HL-60 (cell line): ENCODE results near the gene R3HDM2.

Source experiments
- DNase-seq, 2 experiments: peaks; one replicate each; pipeline ENCODE4 v3.0.0-alpha.2; 2010 to 2020; ENCODE audit warnings: low read depth in 1 of 2, low spot score in 1 of 2
- H3K27ac ChIP-seq: fragments of 250-450 bp; sonication (Bioruptor Pico); replicated peaks from 2 replicates; pipeline ENCODE4 v1.5.1; 2020; ENCODE audit warnings: mild to moderate bottlenecking, moderate library complexity
- H3K27me3 ChIP-seq: fragments of 250-450 bp; sonication (Bioruptor Pico); 2 replicates; pipeline ENCODE4 v1.5.1; 2021; ENCODE audit warnings: mild to moderate bottlenecking, moderate library complexity; ENCODE audit not compliant: insufficient read depth, poor library complexity, severe bottlenecking
- H3K4me3 ChIP-seq: replicated peaks from 2 replicates; pipeline ENCODE4 v1.5.1; 2011; ENCODE audit warnings: mild to moderate bottlenecking, control low read depth, low read length; ENCODE audit not compliant: insufficient read depth
- GABPA ChIP-seq: IDR thresholded peaks from 2 replicates; pipeline ENCODE4 v1.6.1; 2012; ENCODE audit warnings: low read depth
- POLR2AphosphoS5 ChIP-seq: IDR thresholded peaks from 2 replicates; pipeline ENCODE4 v1.6.1; 2012; ENCODE audit warnings: low read depth
- SPI1 ChIP-seq: IDR thresholded peaks from 2 replicates; pipeline ENCODE4 v1.6.1; 2012; ENCODE audit warnings: low read depth, mild to moderate bottlenecking, borderline replicate concordance
- TF ChIP-seq, protein P1 (sequence below): IDR thresholded peaks from 2 replicates; pipeline ENCODE4 v1.6.1; 2012; ENCODE audit warnings: low read depth; ENCODE audit not compliant: insufficient replicate concordance
- TF ChIP-seq, protein P2 (sequence below): IDR thresholded peaks from one replicate; pipeline ENCODE4 v1.5.1; 2011; ENCODE audit warnings: low read length, control low read depth, inconsistent platforms; ENCODE audit not compliant: insufficient read depth

R3HDM2 gene

DNA sequence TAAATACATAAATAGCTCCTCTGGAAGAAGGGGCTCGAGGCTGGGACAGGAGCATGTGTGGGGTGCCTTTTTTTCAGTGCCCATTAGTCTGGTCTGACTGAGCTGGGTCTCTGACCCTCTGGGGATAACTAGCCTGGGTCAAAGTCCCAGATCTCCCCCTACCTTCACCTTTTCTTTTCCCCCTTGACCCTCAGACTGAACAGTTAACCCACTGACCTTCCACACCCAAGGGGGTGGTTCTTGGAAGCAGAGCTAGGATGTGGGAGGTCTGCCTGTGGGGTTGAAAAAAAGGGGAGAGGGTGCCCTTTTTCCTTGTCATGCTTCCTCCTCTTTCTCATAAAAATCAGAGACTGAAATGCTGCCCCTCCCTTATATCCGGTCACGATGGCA, 27.8 kb upstream of the R3HDM2 start:
- TF ChIP-seq POLR2AphosphoS5 (no peak), SPI1 (no peak)
- TF ChIP-seq, protein P1, sequence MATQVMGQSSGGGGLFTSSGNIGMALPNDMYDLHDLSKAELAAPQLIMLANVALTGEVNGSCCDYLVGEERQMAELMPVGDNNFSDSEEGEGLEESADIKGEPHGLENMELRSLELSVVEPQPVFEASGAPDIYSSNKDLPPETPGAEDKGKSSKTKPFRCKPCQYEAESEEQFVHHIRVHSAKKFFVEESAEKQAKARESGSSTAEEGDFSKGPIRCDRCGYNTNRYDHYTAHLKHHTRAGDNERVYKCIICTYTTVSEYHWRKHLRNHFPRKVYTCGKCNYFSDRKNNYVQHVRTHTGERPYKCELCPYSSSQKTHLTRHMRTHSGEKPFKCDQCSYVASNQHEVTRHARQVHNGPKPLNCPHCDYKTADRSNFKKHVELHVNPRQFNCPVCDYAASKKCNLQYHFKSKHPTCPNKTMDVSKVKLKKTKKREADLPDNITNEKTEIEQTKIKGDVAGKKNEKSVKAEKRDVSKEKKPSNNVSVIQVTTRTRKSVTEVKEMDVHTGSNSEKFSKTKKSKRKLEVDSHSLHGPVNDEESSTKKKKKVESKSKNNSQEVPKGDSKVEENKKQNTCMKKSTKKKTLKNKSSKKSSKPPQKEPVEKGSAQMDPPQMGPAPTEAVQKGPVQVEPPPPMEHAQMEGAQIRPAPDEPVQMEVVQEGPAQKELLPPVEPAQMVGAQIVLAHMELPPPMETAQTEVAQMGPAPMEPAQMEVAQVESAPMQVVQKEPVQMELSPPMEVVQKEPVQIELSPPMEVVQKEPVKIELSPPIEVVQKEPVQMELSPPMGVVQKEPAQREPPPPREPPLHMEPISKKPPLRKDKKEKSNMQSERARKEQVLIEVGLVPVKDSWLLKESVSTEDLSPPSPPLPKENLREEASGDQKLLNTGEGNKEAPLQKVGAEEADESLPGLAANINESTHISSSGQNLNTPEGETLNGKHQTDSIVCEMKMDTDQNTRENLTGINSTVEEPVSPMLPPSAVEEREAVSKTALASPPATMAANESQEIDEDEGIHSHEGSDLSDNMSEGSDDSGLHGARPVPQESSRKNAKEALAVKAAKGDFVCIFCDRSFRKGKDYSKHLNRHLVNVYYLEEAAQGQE = no peak
- Histone ChIP-seq H3K27ac (no peak overlapping the region), H3K27me3 (peaks cover 17% of the 10 kb centered on the region), H3K4me3 (peak overlapping the region; percentile 60)
- no peak for DNase-seq

DNA sequence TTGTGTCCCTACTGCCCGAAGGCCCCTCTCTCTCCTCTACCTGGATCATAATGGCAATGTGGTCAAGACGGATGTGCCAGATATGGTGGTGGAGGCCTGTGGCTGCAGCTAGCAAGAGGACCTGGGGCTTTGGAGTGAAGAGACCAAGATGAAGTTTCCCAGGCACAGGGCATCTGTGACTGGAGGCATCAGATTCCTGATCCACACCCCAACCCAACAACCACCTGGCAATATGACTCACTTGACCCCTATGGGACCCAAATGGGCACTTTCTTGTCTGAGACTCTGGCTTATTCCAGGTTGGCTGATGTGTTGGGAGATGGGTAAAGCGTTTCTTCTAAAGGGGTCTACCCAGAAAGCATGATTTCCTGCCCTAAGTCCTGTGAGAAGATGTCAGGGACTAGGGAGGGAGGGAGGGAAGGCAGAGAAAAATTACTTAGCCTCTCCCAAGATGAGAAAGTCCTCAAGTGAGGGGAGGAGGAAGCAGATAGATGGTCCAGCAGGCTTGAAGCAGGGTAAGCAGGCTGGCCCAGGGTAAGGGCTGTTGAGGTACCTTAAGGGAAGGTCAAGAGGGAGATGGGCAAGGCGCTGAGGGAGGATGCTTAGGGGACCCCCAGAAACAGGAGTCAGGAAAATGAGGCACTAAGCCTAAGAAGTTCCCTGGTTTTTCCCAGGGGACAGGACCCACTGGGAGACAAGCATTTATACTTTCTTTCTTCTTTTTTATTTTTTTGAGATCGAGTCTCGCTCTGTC, 26.1 kb upstream of the R3HDM2 start:
- no peak for TF ChIP-seq POLR2AphosphoS5
- TF ChIP-seq GABPA = no peak
- TF ChIP-seq, protein P1 = no peak
- TF ChIP-seq SPI1 = no peak
- TF ChIP-seq, protein P2, sequence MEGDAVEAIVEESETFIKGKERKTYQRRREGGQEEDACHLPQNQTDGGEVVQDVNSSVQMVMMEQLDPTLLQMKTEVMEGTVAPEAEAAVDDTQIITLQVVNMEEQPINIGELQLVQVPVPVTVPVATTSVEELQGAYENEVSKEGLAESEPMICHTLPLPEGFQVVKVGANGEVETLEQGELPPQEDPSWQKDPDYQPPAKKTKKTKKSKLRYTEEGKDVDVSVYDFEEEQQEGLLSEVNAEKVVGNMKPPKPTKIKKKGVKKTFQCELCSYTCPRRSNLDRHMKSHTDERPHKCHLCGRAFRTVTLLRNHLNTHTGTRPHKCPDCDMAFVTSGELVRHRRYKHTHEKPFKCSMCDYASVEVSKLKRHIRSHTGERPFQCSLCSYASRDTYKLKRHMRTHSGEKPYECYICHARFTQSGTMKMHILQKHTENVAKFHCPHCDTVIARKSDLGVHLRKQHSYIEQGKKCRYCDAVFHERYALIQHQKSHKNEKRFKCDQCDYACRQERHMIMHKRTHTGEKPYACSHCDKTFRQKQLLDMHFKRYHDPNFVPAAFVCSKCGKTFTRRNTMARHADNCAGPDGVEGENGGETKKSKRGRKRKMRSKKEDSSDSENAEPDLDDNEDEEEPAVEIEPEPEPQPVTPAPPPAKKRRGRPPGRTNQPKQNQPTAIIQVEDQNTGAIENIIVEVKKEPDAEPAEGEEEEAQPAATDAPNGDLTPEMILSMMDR = no peak
- Histone ChIP-seq H3K27me3 (peaks cover 15% of the 10 kb centered on the region), H3K27ac (no peak overlapping the region), H3K4me3 (no peak overlapping the region)
- no peak for DNase-seq

DNA sequence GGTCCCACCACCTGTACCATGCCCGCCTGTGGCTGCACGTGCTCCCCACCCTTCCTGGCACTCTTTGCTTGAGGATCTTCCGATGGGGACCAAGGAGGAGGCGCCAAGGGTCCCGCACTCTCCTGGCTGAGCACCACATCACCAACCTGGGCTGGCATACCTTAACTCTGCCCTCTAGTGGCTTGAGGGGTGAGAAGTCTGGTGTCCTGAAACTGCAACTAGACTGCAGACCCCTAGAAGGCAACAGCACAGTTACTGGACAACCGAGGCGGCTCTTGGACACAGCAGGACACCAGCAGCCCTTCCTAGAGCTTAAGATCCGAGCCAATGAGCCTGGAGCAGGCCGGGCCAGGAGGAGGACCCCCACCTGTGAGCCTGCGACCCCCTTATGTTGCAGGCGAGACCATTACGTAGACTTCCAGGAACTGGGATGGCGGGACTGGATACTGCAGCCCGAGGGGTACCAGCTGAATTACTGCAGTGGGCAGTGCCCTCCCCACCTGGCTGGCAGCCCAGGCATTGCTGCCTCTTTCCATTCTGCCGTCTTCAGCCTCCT, 25.4 kb upstream of the R3HDM2 start:
- DNase-seq = peak in 1 of 2 experiments; percentile 59

DNA sequence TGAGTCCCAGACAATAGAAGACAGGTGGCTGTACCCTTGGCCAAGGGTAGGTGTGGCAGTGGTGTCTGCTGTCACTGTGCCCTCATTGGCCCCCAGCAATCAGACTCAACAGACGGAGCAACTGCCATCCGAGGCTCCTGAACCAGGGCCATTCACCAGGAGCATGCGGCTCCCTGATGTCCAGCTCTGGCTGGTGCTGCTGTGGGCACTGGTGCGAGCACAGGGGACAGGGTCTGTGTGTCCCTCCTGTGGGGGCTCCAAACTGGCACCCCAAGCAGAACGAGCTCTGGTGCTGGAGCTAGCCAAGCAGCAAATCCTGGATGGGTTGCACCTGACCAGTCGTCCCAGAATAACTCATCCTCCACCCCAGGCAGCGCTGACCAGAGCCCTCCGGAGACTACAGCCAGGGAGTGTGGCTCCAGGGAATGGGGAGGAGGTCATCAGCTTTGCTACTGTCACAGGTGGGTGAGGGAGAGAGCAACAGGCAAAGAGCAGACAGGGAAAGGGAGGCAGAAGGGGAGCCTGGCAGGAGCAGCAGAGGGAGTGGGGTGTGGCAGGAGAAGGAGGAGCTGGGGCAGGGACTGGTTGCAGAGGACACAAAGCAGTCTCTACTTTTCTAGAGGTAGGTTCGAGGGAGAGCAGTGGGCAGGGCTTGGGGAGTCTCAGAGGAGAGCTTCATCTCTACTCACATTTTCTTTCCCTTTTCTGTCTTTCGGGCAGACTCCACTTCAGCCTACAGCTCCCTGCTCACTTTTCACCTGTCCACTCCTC, 24.7 kb upstream of the R3HDM2 start:
- no peak for DNase-seq

More for the DNA sequence above, 25.4 kb upstream of the R3HDM2 start:
- Histone ChIP-seq H3K27ac (no peak overlapping the region), H3K4me3 (no peak overlapping the region), H3K27me3 (peaks cover 10% of the 10 kb centered on the region)
- TF ChIP-seq POLR2AphosphoS5 = no peak
- TF ChIP-seq, protein P2 = peak; percentile 51

More for the DNA sequence above, 24.7 kb upstream of the R3HDM2 start:
- Histone ChIP-seq H3K27me3 (peaks cover 3% of the 10 kb centered on the region), H3K4me3 (no peak overlapping the region), H3K27ac (no peak overlapping the region)
- no peak for TF ChIP-seq GABPA
- TF ChIP-seq, protein P1 = no peak
- no peak for TF ChIP-seq SPI1
- TF ChIP-seq POLR2AphosphoS5 = no peak
- TF ChIP-seq, protein P2 = no peak
